Peyer's patch (tissue), 4 donors: ENCODE measurements around the gene SERINC3.

Source experiments
- POLR2A ChIP-seq, 2 donors: fragments of 450-650 bp; IDR thresholded peaks; one replicate each; pipeline ENCODE4 v1.5.1; 2017; ENCODE audit warnings: antibody characterized with exemption in 2 of 2, mild to moderate bottlenecking in 2 of 2, moderate library complexity in 2 of 2
- TF ChIP-seq, protein P1 (sequence below), 6 experiments: fragments of 450-650 bp in 4 of 6; fragments of 200-600 bp in 2 of 6; sonication (generic) in 1 of 6; IDR thresholded peaks; one replicate each; pipeline ENCODE4 v1.5.1; 2017 to 2019; ENCODE audit warnings: antibody characterized with exemption in 6 of 6, mild to moderate bottlenecking in 3 of 6, moderate library complexity in 1 of 6

GRCh38 chr20:44450281-44450889 lies 71.5 kb downstream of the SERINC3 start:
- TF ChIP-seq, protein P1, sequence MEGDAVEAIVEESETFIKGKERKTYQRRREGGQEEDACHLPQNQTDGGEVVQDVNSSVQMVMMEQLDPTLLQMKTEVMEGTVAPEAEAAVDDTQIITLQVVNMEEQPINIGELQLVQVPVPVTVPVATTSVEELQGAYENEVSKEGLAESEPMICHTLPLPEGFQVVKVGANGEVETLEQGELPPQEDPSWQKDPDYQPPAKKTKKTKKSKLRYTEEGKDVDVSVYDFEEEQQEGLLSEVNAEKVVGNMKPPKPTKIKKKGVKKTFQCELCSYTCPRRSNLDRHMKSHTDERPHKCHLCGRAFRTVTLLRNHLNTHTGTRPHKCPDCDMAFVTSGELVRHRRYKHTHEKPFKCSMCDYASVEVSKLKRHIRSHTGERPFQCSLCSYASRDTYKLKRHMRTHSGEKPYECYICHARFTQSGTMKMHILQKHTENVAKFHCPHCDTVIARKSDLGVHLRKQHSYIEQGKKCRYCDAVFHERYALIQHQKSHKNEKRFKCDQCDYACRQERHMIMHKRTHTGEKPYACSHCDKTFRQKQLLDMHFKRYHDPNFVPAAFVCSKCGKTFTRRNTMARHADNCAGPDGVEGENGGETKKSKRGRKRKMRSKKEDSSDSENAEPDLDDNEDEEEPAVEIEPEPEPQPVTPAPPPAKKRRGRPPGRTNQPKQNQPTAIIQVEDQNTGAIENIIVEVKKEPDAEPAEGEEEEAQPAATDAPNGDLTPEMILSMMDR (IDR thresholded peaks at IDR 0.05): no peak
- no peak for TF ChIP-seq POLR2A (IDR thresholded peaks at IDR 0.05)
